Measurements from ENCODE around the gene GAPDHS. TPM values are rescaled to one million over a fixed set of nuclear protein-coding genes. Genes with fewer than 3 reads are reported as not detected.

GAPDHS gene
- total RNA-seq, 1 experiment from 2014 or later: not detected

GRCh38 chr19:35488677-35489076 is 44.6 kb upstream of the GAPDHS start:
- Histone ChIP-seq H3K56ac (ENCODE audit: insufficient read length, low read depth, low read length) (no peak overlapping the region), H4K5ac (ENCODE audit: insufficient read length, low read depth, low read length) (no peak overlapping the region), H2BK12ac (ENCODE audit: insufficient read length, low read depth, low read length) (no peak overlapping the region), H3K79me1 (ENCODE audit: insufficient read depth, low read depth, low read length, poor library complexity, severe bottlenecking) (no peaks in the 10 kb centered on the region), H3K27ac (ENCODE audit: insufficient read length, low read depth, low read length) (no peak overlapping the region), H3K4ac (ENCODE audit: low read depth, low read length) (no peak overlapping the region), H4K91ac (ENCODE audit: insufficient read length, low read depth, low read length) (no peak overlapping the region), H2BK5ac (ENCODE audit: insufficient read length, low read length) (no peak overlapping the region), H3K23me2 (ENCODE audit: insufficient read length, low read depth, low read length, poor library complexity, severe bottlenecking) (no peaks in the 10 kb centered on the region), H3K4me1 (ENCODE audit: insufficient read depth, low read length) (no peaks in the 10 kb centered on the region), H3T11ph (ENCODE audit: low read length) (no peak overlapping the region), H3K23ac (ENCODE audit: insufficient read length, low read depth, low read length) (no peak overlapping the region), H3K79me2 (ENCODE audit: insufficient read depth, low read length) (no peaks in the 10 kb centered on the region), H4K20me1 (ENCODE audit: control insufficient read depth, insufficient read depth, insufficient read length) (no peaks in the 10 kb centered on the region), H3K9me3 (ENCODE audit: control insufficient read depth, low read depth, low read length) (no peaks in the 10 kb centered on the region), H2BK15ac (ENCODE audit: low read depth, low read length) (no peak overlapping the region), H4K8ac (replicated peaks; ENCODE audit: insufficient read length, low read depth, low read length) (no peak overlapping the region), H3K27me3 (ENCODE audit: insufficient read depth, low read length) (no peaks in the 10 kb centered on the region), H2BK20ac (ENCODE audit: low read depth, low read length, poor library complexity, severe bottlenecking) (no peak overlapping the region), H3K4me2 (ENCODE audit: insufficient read depth, insufficient read length, low read length) (no peak overlapping the region), H3K9ac (ENCODE audit: extremely low read depth, insufficient read length, low read length) (no peak overlapping the region), H2AK5ac (ENCODE audit: insufficient read length, low read length) (no peak overlapping the region), H3K14ac (ENCODE audit: insufficient read depth, low read length) (no peak overlapping the region; the same call in 1 of the 2 replicates), H2AFZ (ENCODE audit: low read length) (no peak overlapping the region), H2BK120ac (ENCODE audit: low read depth, low read length, poor library complexity, severe bottlenecking) (no peak overlapping the region), H3K18ac (ENCODE audit: insufficient read length, low read depth, low read length) (no peak overlapping the region)
- TF ChIP-seq CTCF (conservative IDR thresholded peaks at IDR 0.05): no peak
- DNase-seq: no peak
- Mint-ChIP-seq H3K9me3 (no peaks in the 10 kb centered on the region), H3K27me3 (ENCODE audit: low read depth) (peaks cover 53% of the 10 kb centered on the region), H3K27ac (no peak overlapping the region), H3K4me3 (no peak overlapping the region), H3K4me1 (peaks cover 0 to 3% of the 10 kb centered on the region in 2 experiments; a peak in 1 of 4 replicates), H3K36me3 (ENCODE audit: insufficient read depth in 1 of 3, low read depth in 3 of 3) (no peaks in the 10 kb centered on the region)
- no CpG with 5 or more reads among the region's 16 CpGs for WGBS (ENCODE audit: extremely low coverage, insufficient read length, low lambda C conversion rate)

All from H9 (cell line).